Thyroid gland (tissue), 4 donors: Measurements from ENCODE around the gene WDFY4.

ENCODE experiments used
- CTCF ChIP-seq, 6 experiments: fragments of 200-600 bp in 3 of 6; fragments of 450-650 bp in 3 of 6; sonication (generic) in 3 of 6; IDR thresholded peaks; one replicate each; pipeline ENCODE4 v1.5.1; 2016 to 2019; ENCODE audit warnings: antibody characterized with exemption in 6 of 6, mild to moderate bottlenecking in 2 of 6, inconsistent platforms in 1 of 6, moderate library complexity in 1 of 6
- POLR2A ChIP-seq, 2 donors: fragments of 450-650 bp; IDR thresholded peaks; one replicate each; pipeline ENCODE4 v1.6.1; 2017; ENCODE audit warnings: antibody characterized with exemption in 2 of 2, mild to moderate bottlenecking in 2 of 2, moderate library complexity in 1 of 2

DNA sequence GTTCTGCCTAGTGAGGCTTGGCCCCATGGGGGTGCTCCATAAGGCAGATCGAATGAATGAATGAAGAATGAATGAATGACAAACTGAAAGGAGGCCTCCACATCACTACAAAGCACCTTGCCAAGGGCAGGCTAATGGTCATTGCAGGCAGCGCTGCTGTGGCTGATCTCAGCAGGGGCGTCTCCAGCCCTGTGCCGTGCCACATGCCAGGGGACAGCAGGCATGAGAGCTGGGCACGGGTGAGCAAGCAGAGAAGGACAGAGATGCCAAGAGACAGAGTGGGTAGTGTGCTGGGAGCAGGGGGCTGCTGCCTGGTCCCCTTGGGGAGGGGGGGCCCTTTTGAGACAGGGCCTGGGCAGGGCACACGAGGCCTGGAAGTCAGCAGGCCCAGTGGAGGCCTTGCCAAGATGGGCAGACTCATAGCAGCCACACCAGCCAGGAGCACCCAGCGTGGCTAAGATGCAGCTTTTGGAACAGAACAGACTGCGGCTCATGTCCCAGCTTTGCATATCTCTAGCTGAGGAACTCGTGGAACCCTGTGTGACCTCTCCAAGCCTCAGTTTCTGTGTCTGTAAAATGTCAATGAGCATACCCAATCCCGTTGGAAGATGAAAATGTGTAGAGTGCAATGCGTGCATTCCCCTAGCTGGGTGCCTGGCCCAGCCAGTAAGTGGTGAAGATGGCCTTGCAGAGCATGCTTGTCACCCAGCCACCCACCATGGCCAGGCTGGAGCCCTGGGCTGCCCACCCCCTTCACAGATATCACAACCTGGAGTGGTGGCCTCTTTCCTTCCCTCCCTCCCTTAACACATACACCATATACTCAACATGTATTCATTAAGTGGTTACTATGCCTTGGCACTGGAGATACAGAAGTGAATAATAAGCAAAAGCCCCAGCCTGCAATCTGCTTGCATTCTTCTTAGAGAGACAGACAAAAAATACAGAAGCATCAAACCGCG lies 316.0 kb downstream of the WDFY4 start:
- TF ChIP-seq CTCF (IDR thresholded peaks at IDR 0.05) (no peak), POLR2A (IDR thresholded peaks at IDR 0.05) (no peak)
